GM18505 (cell line): ENCODE results near the gene ADGRD1.
A peak's percentile ranks its signal among the peaks of the same experiment; 100 is the strongest.

Experiments used
- ATAC-seq: cut with Tn5 transposase; IDR thresholded peaks from one replicate; pipeline ENCODE4 v1.9.1; 2021; ENCODE audit not compliant: unreplicated experiment
- POLR2A ChIP-seq: IDR thresholded peaks from 4 replicates; pipeline ENCODE4 v1.6.1; 2011; ENCODE audit warnings: borderline replicate concordance; ENCODE audit not compliant: insufficient read depth, insufficient read length; ENCODE audit errors: extremely low read depth

ADGRD1 gene

DNA sequence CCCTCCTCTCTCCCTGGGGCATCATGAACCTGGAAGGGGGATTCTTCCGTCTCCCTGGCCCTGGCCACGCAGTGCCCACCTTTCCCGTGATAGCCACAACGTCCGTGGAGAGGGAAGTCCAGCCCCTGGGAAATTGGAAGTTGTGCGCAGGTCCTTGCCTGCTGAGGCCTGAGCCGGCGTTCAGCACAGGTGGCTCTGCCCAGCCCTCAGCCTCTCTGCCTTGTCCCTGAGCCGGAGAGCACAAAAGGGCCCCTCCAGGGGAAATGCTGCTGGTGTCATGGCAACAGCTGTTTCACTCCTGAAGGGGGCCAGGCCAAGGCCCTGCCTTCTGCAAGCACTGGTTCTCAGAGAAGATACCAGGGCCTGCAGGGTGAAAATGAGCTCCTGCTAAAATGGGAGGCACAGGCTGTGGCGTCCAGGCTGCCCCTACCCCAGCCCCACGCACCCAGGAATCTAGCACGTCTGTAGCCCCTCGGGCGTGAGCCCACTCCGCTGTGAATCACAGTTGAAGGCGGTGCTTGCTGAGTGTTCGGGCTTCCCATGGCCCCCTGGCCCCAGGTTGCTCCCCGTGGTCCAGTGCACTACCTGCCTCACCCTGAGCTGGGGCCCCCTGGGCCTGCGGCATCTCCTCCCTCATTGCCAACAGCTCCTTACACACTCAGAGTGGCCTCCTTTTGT is 149.4 kb downstream of the ADGRD1 start:
- peak; percentile 49 for ATAC-seq

DNA sequence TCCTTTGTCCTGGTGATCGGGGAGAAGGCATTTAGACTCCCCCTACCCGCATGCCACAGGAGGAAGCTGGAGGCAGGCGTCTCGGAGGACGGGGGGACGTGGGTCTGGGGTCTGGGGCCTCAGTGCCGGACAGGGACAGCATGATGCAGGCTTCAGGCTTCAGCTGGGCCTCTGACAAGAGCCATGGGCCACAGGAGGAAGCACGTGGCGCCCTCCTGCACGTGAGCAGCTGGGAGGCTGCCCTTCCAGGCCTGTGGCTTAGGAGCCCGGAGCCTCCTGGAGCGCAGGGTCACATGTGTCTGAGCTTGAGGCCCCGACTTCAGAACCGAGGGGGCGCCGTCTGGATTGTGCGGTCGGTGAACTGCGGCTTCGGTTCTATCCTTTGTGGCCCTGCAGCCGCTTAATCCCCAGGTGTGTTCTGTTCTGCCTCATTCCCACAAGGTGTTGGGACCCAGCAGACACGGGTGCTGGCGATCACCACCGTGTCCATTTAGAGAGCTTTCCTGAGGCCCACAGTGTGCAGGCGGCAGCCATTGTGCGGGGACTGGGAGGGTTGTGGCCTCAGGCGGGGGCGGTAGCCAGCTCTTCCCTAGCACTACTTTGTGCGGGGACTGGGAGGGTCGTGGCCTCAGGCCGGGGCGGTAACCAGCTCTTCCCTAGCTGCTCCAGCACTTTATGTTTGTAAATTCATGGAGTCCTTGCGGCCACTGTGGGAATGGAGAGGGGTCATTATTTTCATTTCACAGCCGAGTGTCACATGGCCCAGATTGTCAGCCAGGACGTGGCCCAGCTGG is 150.2 kb downstream of the ADGRD1 start:
- ATAC-seq: no peak

More for the DNA sequence above, 149.4 kb downstream of the ADGRD1 start:
- TF ChIP-seq POLR2A: no peak

DNA sequence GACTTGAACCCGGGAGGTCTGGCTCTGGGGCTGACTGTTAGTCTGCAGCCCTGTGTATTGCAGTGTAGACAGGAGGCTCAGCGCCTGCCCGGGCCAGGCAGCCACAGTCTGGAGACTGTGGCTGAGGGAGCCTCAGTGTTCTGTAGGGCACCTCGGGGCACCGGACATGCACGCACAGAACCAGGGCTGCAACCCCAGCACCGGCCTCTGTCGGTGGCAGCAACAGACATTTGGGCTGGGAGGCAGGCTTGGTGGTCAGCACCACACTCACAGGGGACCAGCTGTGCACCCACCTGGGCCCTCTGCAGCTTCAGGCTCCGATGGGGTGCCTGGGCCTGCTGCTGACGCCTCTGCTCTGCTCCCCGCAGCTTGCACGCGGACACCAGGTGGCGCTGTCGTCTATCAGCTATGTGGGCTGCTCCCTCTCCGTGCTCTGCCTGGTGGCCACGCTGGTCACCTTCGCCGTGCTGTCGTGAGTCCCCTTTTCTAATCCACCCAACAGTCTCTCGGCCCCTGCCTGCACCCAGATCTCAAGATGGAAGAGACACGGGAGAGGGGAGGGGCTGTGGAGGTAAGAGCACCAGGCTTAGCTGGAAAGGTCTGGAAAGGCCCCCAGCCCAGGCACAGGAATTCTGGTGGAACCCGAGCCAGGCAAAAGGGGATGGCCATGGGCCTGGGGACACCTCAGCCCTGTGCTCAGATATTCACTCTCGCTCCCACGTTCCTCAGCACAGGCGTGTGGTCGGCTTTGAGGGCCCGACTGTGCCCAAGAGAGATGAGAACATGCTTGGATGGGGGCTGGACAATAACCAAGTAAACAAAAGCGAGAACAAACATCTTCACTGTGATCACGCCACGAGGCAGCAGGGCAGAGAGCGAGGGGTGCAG is 151.0 kb downstream of the ADGRD1 start:
- no peak for TF ChIP-seq POLR2A
- ATAC-seq: peak; percentile 59

More for the DNA sequence above, 150.2 kb downstream of the ADGRD1 start:
- no peak for TF ChIP-seq POLR2A

DNA sequence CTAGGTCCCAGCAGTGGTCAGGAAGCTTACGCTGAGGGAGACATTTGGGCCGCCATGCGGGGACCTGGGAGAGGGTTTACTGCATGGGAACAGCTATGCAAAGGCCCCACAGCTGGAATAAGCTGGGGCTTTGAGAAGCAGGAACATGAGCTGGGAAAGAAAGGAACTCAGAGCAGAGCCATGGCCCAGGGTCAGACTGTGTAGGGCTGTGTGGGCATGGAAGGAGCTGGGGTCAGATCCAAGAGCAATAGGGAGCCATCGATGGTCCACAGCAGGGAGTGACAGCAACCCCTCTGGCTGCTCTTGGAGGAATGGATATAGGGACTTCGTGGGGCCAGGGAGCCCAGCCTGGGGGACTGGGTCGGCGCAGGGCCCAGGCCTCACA is 151.6 kb downstream of the ADGRD1 start:
- TF ChIP-seq POLR2A: no peak
- no peak for ATAC-seq

DNA sequence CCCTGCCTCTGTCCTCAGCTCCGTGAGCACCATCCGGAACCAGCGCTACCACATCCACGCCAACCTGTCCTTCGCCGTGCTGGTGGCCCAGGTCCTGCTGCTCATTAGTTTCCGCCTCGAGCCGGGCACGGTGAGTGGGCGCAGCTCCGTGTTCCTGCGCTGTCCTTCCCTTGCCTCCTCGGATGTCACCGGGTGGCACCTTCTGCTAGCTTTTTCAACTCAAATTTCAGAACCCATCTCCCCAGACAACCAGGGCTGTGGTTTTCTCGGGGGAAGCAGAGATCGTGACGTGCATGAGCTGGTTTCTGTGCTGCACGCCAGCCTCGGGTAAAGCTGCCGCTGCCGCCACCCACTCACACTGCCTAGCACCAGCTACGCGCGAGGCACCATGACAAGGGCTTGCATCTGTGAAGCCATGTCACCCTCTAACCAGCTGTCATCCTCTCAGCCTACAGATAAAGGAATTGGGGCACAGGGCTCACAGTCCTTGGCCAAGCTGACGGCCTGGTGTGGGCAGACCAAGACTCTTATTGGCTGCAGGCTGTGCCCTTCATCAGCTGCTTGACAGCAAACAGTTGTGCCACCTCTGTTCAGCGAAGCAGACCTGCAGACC is 152.1 kb downstream of the ADGRD1 start:
- no peak for TF ChIP-seq POLR2A
- ATAC-seq: no peak

DNA sequence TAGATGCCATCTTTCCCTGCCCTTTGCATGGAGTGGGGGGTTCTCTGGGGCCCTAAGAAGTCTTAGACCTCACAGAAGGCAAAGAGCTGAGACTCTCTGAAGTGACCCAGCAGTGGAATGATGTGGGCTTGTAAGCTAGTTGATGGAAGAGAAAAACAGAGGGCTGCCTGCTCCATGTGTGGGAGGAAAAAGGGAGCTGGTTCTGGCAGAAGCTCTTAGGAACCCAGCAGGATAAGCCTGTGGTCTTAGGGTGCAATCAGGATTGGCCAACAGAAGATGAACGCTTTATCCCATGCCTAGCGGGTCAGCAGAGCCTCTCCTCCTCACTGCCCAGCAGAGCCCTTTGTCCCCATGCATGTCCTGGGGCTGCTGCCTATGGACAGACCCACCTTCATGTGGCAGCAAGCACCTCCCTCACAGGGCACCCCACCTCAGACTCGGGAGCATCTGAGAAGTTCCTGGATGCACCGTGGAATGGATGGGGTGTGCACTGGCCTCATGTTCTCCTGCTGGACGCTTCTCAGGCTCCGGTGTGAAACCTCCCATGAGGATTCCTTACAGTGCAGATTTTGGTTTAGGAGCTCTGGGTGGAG is 152.7 kb downstream of the ADGRD1 start:
- no peak for ATAC-seq
- no peak for TF ChIP-seq POLR2A

DNA sequence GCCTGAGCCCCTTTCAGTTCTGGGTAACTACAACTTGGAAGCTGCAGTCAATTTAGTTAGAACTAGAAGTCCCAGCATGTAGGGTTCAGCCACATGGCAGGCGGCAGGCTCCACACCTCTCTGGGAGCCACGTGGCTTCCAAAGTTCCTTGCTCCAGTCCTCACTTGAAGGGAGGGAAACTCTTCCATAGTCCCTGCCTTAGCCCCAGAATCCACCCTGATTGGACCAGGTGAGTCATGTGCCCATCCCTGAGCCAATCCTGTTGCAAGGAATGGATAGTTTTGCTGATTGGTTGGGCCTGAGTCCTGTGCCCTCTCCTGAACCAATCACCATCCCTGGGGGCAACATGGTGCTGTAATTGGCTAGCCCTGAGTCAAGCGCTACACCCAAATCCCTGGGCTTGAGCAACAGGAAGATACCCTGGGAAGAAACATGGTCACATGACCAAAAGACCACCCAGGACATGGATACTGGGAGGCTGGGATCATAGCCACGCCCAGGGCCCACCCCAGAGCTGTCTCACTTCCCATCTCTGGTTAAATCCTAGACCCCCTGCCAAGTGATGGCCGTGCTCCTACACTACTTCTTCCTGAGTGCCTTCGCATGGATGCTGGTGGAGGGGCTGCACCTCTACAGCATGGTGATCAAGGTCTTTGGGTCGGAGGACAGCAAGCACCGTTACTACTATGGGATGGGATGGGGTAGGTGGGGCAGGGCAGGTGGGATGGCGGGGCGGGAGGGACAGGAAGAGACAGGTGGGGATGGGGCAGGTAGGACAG is 154.7 kb downstream of the ADGRD1 start:
- no peak for TF ChIP-seq POLR2A
- ATAC-seq: no peak

DNA sequence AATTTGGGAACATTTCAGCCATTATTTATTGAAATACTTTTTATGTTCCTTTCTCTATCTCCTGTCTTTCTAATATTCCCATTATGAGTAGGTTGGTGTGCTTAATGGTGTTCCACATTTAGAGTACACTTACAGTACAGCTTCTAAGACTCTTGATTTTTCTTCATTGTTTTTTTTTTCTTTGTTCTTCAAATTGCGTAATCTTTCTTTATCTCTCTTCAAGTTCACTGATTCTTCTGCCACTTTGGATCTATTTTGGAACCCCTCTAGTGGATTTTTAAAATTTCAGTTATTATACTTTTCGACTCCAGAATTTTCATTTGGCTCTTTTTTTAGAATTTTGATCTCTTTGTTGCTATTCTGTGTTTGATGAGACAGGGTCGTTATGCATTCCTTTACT is 157.7 kb downstream of the ADGRD1 start:
- ATAC-seq: no peak
- TF ChIP-seq POLR2A: no peak

DNA sequence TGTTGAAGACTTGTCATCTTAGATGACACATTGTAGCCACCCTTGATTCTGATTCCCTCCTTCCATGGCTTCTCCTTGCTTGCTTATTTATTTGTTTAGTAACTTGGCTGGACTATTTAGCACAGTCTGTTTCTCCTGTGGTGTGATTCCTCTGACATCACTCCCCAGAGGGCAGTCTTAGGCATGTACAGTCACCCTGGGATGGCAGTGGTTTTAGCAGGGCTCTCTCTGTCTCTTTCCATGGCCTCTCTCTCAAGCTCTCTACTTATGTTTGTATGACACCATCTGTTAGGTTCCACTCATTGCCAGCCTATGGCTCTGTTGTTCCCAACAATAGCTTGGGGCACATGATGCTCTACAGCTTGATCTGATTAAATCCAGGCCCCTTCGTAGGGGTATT is 158.3 kb downstream of the ADGRD1 start:
- ATAC-seq: no peak
- no peak for TF ChIP-seq POLR2A

DNA sequence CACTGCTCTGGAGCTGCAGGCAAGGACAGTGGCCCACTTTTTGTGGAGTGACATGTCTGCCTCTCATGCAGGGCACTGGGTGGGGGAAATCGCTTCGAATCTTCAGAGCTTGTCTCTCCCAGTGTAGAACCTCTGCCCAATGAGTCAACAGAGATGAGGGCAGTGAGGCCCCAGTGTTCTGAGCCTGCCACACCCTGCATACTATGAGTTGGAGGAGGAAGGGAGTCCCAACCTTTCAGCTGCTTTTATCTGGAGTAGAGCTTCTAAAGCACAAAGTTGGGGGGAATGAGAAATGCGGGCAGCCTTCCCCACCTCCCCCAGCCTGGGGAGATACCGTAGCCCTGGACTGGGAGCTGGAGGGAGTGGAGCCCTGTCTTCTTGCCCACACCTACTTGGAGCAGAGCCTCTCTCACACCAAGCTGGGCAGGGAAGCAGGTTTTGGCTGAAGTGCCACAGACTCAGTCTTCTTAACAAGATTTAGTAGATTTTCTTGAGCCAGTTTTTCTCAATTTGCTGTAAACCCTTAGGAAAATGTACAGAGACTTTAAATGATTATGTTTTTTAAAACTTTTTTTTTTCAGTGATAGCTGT is 159.1 kb downstream of the ADGRD1 start:
- no peak for ATAC-seq
- no peak for TF ChIP-seq POLR2A

DNA sequence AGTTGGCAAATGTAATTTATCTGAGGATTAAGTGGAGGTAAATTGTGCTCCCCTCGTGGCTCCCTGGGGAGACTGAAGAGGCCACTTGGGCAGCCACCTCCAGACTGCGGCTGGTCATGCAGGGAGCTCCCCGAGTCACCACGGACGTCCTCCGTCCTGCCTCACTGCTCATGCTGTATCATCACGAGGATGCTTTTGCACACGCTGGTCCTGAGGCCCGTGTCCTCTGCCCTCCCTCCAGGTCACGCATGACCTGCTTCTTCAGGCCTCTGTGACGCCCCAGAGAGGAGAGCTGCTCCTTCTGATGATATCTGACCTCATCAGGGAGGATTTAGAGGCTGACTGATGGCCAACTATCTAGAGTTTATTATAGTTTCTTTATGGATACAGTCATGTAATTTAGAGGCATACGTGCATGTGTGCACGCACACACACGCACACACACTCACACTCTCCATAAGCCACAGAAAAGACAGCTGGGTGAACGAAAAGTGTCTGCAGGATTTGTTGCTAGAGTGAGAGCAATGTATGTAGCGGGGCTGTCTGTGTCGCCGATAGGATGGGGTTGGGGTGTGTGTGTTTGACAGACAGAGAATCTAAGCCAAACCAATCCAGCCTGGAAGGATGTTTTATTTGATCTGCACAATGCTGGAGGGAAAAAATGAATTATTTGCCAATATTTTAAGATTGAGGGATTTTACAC is 160.0 kb downstream of the ADGRD1 start:
- ATAC-seq: no peak
- no peak for TF ChIP-seq POLR2A
